CD4-positive, alpha-beta T cell treated with Interleukin-2 at 100 ng/mL for 4 hours (primary cell): ENCODE data around the gene COPS4.

Source experiments
- DNase-seq: peaks from one replicate; pipeline ENCODE4 v3.0.0-alpha.2; 2020; ENCODE audit warnings: low spot score

Gene COPS4

DNA sequence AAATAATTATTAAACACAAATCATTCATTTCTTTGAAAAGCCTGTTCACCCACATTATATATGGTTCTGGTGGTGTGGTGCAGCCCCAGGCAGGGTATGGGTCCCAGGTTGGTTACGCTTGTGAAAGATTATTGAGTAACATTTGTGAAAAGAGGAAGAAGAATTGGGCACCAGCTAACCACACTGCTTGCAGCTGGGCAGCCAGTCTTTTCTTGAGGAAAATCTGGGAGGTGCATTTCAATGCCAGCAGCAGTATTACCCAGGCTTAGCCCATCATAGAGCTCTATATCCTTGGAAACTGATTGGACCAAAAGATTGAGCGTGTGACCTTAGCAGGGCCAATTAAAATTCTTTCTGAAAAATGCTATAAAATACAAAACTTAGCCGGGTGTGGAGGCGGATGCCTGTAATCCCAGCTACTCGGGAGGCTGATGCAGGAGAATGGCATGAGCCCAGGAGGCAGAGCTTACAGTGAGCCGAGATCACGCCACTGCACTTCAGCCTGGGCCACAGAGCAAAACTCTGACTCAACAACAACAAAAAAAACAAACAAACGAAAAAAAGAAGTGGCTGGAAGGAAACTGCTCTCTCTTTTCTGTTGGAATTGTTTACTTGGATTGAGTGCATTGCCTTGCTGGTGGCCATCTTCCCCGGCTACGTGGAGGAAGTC, 89.3 kb downstream of the COPS4 start:
- no peak for DNase-seq
